Stimulated activated CD8-positive, alpha-beta memory T cell treated with anti-CD3 and anti-CD28 coated beads, Interleukin-7, amount 100 ng/mL, for 48 hours (primary cell): ENCODE results near the gene GPX4.
"Not testable (repeated sequence)": the region's sequence is repeated elsewhere in the genome, so short reads cannot be mapped to it uniquely, and the experiment has no call there.

Source experiments
- DNase-seq, 2 donors: peaks; one replicate each; pipeline ENCODE4 v3.0.0-alpha.2; 2020; ENCODE audit warnings: low read depth in 1 of 2; ENCODE audit errors: extremely low read depth in 1 of 2

The GPX4 gene

DNA sequence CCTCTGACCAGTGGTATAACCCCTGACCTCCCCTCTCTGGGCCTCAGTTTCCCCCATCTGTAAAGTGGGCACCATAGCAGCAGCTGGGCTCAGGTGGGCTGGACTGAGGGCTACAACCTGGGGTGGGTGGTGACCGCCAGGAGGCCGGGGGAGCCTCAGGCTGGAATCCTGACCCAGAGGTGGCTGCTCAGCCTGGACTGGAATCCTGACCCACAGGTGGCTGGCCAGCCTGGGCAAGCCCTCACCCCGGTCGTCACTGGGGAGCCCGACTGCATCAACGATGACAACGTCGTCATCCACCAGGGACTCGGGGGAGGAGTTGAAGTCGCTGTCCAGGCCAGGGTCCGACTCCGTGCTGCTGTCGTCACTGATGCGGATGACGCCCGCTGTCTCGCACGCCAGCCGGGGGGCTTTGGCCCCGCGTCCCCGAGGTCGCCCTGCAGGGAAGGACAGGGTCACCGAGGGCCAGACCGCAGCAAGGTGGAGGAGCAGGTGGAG lies 10.2 kb downstream of the GPX4 start:
- no peak for DNase-seq

DNA sequence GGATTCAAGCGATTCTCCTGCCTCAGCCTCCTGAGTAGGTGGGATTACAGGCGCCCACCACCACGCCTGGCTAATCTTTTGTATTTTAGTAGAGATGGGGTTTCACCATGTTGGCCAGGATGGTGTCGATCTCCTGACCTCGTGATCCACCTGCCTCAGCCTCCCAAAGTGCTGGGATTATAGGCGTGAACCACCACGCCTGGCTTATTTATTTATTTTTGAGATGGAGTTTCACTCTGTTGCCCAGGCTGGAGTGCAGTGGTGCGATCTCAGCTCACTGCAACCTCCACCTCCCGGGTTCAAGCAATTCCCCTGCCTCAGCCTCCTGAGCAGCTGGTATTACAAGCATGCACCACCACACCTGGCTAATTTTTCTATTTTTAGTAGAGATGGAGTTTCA lies 10.9 kb downstream of the GPX4 start:
- DNase-seq, result not testable (repeated sequence)

- DNase-seq, result no peak
These were observed 12.0 kb downstream of the GPX4 start for GRCh38 chr19:1115646-1116420.

DNA sequence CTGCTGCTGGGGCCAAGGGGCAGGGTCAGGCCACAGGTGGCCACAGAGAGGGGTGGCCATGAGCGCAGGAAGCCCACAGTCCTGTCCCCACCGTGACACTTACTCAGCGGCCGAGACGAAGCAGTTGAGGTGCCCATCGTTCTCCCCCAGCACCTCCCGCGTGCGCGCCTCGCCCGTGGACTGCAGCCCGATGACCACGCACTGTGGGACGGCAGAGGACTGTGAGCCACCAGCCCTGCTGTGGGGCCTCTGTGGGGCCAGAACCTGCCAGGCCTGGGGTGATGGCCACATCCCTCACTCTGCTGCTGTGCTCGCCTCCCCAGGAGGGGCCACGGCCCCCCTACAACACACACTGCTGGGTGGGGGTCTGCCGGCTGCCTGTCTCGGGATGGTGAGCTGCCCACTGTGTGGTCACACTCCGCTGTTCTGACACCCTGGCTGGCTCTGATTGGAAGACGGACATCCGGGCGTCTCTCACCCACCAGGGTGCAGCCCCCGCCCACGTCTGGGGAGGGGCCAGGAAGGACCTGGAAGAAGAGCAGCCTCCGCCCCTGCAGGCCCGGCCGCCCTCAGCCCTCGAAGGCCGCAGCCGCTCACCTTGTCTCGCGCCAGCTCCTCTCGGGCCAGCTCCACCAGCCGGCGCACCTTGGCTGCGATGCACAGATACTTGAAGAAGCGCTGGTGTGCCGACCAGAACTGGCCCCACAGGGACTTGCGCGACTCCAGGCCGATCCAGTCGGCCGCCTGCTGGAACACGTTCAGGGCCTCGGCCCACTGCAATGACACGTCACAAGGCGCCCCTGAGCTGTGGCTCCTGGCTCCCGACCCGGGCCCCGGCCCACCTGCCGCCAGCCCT lies 13.2 kb downstream of the GPX4 start:
- no peak for DNase-seq

DNA sequence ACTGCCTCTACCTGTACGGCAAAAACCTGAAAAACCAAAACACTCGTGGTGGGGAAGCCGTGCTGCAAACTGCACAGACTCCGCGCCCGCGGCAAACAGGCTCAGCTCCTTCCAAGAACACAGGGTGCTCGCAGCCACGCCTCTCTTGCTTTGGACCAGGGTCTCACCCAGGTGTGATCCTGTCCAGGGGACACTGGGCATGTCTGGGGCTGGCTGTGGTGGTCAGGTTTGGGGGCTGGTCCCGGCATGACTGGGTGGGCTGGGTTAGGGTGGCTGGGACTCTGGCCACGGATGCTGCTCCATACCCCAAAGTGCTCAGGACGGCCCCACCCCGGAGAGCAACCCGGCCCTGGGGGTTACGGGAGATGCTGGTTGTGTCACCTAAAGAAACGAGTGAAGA lies 13.9 kb downstream of the GPX4 start:
- DNase-seq, result no peak

DNA sequence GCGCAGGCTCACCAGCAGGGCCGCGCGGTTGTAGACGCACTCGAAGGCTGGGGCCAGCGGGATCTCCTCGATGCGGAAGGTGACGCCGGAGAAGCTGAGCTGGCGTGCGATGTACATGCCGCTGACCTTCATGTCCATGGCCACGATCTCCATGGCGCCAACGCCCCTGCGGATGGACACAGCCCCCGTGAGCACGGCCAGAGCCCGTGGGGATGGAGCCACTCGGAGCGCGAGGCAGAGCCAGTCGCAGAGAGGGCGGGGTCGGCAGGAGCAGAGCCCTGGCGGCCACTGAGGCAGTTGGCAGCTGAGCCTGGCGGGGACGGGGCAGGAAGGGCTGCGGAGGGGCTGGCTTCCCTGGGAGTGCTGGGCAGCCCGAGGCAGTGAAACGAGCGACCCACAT lies 15.2 kb downstream of the GPX4 start:
- DNase-seq, result no peak

- no peak for DNase-seq
These were observed 15.9 kb downstream of the GPX4 start for GRCh38 chr19:1119475-1120217.

- DNase-seq, result no peak
These were observed 17.6 kb downstream of the GPX4 start for GRCh38 chr19:1121395-1121794.

- DNase-seq, result no peak
These were observed 18.5 kb downstream of the GPX4 start for GRCh38 chr19:1122021-1122971.

- peak; percentile 53 to 65 for DNase-seq
These were observed 19.2 kb downstream of the GPX4 start for GRCh38 chr19:1122972-1123363.

GRCh38 chr19:1123381-1123780 lies 19.6 kb downstream of the GPX4 start:
- DNase-seq, result no peak

DNA sequence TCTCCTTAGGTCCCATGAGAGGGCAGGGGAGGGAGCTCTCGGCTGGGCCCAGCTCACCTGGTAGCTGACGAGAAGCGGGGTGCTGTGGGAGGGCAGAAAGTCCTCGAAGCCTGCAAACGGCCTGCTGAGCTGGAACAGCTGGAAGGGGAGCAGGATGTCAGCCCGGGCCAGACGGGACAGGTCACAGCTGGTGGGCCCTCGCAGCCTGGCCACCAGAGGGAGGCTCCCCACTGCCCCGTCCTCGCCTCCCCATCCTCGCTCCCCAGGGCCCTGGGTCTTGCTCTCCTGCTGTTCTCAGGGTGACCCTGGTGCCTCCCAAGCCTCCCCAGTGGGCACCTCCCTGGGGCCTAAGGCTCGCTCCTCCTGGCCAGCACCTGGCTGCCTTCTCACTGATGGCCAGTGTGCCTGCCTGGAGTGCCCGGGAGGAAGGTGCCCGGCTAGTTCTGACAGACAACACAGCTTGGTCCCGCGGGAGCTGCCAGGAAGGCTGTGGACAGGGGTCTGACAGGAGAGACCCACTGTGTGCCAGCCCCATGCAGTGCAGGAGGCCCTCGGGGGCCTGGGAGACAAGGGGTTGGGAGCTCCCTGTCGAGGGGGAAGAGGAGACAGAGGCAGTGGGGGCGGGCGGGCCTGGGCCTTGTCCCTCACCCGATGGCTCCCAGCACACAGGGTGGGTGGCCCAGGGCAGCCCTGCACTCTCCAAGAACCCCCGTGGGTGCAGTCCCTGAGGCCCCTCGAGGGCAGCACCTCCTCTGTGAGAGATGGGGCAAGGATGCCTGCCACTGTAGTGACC lies 20.3 kb downstream of the GPX4 start:
- DNase-seq, result no peak

DNA sequence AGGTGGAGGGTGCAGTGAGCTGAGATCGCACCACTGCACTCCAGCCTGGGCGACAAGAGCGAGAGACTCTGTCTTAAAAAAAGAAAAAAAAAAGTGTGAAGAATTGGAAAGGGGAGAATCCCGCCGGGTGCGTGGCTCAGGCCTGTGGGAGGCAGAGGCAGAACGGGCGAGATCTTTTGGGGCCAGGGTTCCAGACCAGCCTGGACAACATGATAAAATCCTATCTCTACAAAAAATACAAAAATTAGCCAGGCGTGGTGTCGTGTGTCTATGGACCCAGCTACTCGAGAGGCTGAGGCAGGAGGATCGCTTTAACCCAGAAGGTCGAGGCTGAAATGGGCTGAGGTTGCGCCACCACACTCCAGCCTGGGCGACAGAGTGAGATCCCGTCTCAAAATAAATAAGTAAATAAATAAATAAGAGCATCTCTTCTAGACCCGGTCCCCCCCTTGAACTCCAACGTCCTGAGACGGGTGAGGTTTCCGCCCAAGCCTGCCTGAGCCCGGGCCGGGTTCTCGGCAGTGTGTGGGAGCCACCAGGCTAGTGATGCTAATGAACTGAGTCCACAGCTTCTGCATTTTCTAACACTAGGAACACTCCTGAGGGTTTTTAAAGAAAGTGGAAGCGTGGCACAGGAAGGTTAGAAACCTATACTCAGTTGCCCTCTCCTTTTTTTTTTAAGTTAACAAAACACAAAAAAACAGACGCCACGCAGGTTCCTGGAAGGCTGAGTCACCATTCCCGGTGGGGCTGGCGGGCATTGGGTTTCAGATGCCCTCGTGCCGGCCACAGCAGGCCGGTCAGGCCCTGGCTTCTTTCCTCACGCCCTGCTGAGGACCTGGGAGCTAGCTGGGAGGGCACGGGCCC lies 22.0 kb downstream of the GPX4 start:
- no peak for DNase-seq

DNA sequence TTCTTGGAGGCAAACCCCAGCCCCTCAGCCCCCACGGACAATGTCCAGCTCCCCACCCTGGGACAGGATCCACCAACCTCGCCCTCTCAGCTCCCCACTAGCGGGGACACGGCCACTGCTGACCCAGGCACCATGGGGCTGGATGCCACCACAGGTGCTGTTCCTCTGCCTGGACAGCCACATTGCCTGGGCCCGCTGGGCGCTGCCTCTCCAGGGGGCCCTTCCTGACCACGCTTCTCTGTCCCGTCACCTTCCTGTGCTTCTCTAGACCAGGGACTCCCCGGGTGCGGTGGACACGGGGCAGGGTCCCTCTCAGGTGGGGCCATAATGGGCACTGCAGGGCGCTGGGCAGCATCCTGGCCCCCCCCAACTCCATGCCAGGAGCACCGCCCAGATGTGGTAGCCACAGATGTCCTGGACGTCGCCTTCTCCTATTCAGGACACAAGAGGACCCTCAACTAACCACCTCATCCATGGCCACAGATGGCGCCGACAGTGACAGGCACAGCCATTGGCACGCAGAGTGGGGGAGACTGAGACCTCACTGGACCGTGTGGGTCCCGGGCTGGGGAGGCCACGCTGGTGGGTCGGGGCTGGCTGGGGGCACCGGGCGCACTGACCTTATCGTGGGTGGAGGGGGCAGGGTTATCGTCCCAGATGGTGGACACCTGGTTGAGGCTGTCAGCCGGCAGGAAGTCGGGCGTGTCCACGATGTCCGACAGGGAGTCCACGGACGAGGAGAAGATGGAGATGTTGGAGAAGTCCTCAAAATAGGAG lies 23.4 kb downstream of the GPX4 start:
- no peak for DNase-seq

GRCh38 chr19:1128106-1128505 lies 24.3 kb downstream of the GPX4 start:
- DNase-seq, result no peak

- not testable (repeated sequence) for DNase-seq
These were observed 25.3 kb downstream of the GPX4 start for GRCh38 chr19:1129084-1129483.

GRCh38 chr19:1129535-1129934 lies 25.7 kb downstream of the GPX4 start:
- no peak for DNase-seq
